IMR-90 (cell line): ENCODE measurements around the gene CSNK1G2. TPM values are rescaled to one million over a fixed set of nuclear protein-coding genes. Genes with fewer than 3 reads are reported as not detected.

Experiments
- ATAC-seq: fragments of 200-7000 bp; cut with Tn5 transposase; 2 replicates; pipeline ENCODE4 v1.9.1; 2020; ENCODE audit warnings: low read depth, mild to moderate bottlenecking, moderate library complexity
- BruUV-seq: library from RNA; stranded (reverse); fragments of 400-500 nt; replicated peaks from 2 replicates; lab custom pipeline; 2021; lab: Mats Ljungman, UMichigan
- CTCF ChIA-PET: fragments of 300-600 bp; formaldehyde crosslinking; extraction: SDS; loops from one replicate; lab custom pipeline; 2021; ENCODE audit warnings: antibody characterized with exemption; lab: Yijun Ruan, JAX
- POLR2A ChIA-PET: fragments of 300-600 bp; sonication (Branson Sonifier 250); formaldehyde crosslinking; loops from one replicate; lab custom pipeline; 2022; ENCODE audit warnings: antibody characterized with exemption; ENCODE audit not compliant: unreplicated experiment; lab: Charles Lee
- DNase-seq: peaks from one replicate; pipeline ENCODE4 v3.0.0; 2013
- H2AFZ ChIP-seq: replicated peaks from 2 replicates; pipeline ENCODE3; 2013; ENCODE audit warnings: low read length, mild to moderate bottlenecking; ENCODE audit not compliant: poor library complexity
- H2AK5ac ChIP-seq: 2 replicates; pipeline ENCODE4 v1.6.1; 2013; ENCODE audit warnings: low read depth, low read length, inconsistent platforms
- H2AK9ac ChIP-seq: replicated peaks from 2 replicates; pipeline ENCODE3; 2013; ENCODE audit warnings: mild to moderate bottlenecking, low read depth, low read length, moderate library complexity; ENCODE audit not compliant: poor library complexity
- H2BK120ac ChIP-seq: 2 replicates; pipeline ENCODE4 v1.6.1; 2013; ENCODE audit warnings: low read depth, low read length, inconsistent platforms
- H2BK15ac ChIP-seq: 3 replicates; pipeline ENCODE4 v1.6.1; 2013; ENCODE audit warnings: low read depth, low read length, inconsistent platforms
- H2BK20ac ChIP-seq: 2 replicates; pipeline ENCODE4 v1.6.1; 2013; ENCODE audit warnings: low read depth, mild to moderate bottlenecking, inconsistent platforms, low read length, moderate library complexity
- H2BK5ac ChIP-seq: 2 replicates; pipeline ENCODE4 v1.6.1; 2013; ENCODE audit warnings: mild to moderate bottlenecking, low read depth, low read length, inconsistent platforms; ENCODE audit not compliant: poor library complexity, severe bottlenecking
- H3K14ac ChIP-seq: replicated peaks from 2 replicates; pipeline ENCODE4 v1.6.1; 2013; ENCODE audit warnings: low read depth, low read length, inconsistent platforms
- H3K18ac ChIP-seq: 2 replicates; pipeline ENCODE4 v1.6.1; 2013; ENCODE audit warnings: low read depth, low read length, control low read depth
- H3K23ac ChIP-seq: 2 replicates; pipeline ENCODE4 v1.6.1; 2013; ENCODE audit warnings: low read depth, low read length, inconsistent platforms
- H3K27ac ChIP-seq: 2 replicates; pipeline ENCODE4 v1.5.1; 2013; ENCODE audit warnings: mild to moderate bottlenecking, control low read depth, low read length; ENCODE audit not compliant: insufficient read depth
- H3K27me3 ChIP-seq: 2 replicates; pipeline ENCODE4 v1.6.1; 2013; ENCODE audit warnings: low read length; ENCODE audit not compliant: control insufficient read depth, insufficient read depth
- H3K36me3 ChIP-seq: 2 replicates; pipeline ENCODE4 v1.6.1; 2013; ENCODE audit warnings: low read length, mixed read lengths; ENCODE audit not compliant: control insufficient read depth, insufficient read depth
- H3K4ac ChIP-seq: 2 replicates; pipeline ENCODE4 v1.6.1; 2013; ENCODE audit warnings: low read depth, low read length, inconsistent platforms
- H3K4me1 ChIP-seq: 2 replicates; pipeline ENCODE4 v1.6.1; 2013; ENCODE audit warnings: low read length, mixed read lengths; ENCODE audit not compliant: control insufficient read depth, insufficient read depth
- H3K4me2 ChIP-seq: 2 replicates; pipeline ENCODE4 v1.6.1; 2013; ENCODE audit warnings: low read depth, mild to moderate bottlenecking, control low read depth, low read length, moderate library complexity
- H3K4me3 ChIP-seq: 2 replicates; pipeline ENCODE4 v1.5.1; 2013; ENCODE audit warnings: low read depth, mild to moderate bottlenecking, control low read depth, low read length, moderate library complexity; ENCODE audit not compliant: insufficient read depth
- H3K56ac ChIP-seq: 2 replicates; pipeline ENCODE4 v1.6.1; 2013; ENCODE audit warnings: low read length, inconsistent platforms; ENCODE audit not compliant: insufficient read depth; ENCODE audit errors: extremely low read depth
- H3K79me1 ChIP-seq, 2 experiments: 2 replicates each; pipeline ENCODE4 v1.6.1; 2013; ENCODE audit warnings: low read length in 2 of 2, inconsistent platforms in 1 of 2, low read depth in 1 of 2
- H3K9ac ChIP-seq: 2 replicates; pipeline ENCODE4 v1.6.1; 2013; ENCODE audit warnings: low read depth, low read length, control low read depth
- H3K9me1 ChIP-seq: 2 replicates; pipeline ENCODE4 v1.6.1; 2013; ENCODE audit warnings: low read length, inconsistent platforms; ENCODE audit not compliant: insufficient read depth
- H3K9me3 ChIP-seq: 2 replicates; pipeline ENCODE4 v1.6.1; 2013; ENCODE audit warnings: low read length; ENCODE audit not compliant: control insufficient read depth, insufficient read depth
- H4K20me1 ChIP-seq: 2 replicates; pipeline ENCODE4 v1.6.1; 2013; ENCODE audit warnings: low read length, inconsistent platforms; ENCODE audit not compliant: insufficient read depth
- H4K5ac ChIP-seq: 2 replicates; pipeline ENCODE4 v1.6.1; 2013; ENCODE audit warnings: mild to moderate bottlenecking, low read depth, low read length, control low read depth
- H4K8ac ChIP-seq, 2 experiments: 2 replicates each; pipeline ENCODE4 v1.6.1; 2013; ENCODE audit warnings: low read depth in 2 of 2, low read length in 2 of 2, control low read depth in 1 of 2, inconsistent platforms in 1 of 2
- H4K91ac ChIP-seq: 2 replicates; pipeline ENCODE4 v1.6.1; 2013; ENCODE audit warnings: low read depth, low read length, inconsistent platforms; ENCODE audit not compliant: insufficient read depth
- BHLHE40 ChIP-seq: fragments of 150-350 bp; IDR thresholded peaks from 2 replicates; pipeline ENCODE4 v1.6.1; 2016; ENCODE audit warnings: mild to moderate bottlenecking, low read depth, low read length
- CEBPB ChIP-seq: IDR thresholded peaks from 2 replicates; pipeline ENCODE4 v1.6.1; 2012; ENCODE audit warnings: low read depth, low read length, improper control_type of control experiment
- CHD1 ChIP-seq: IDR thresholded peaks from 2 replicates; pipeline ENCODE4 v1.6.1; 2012; ENCODE audit warnings: low read depth, low read length, improper control_type of control experiment
- ELK1 ChIP-seq: fragments of 150-350 bp; IDR thresholded peaks from 2 replicates; pipeline ENCODE4 v1.6.1; 2016; ENCODE audit warnings: low read depth, mild to moderate bottlenecking, low read length, moderate library complexity, borderline replicate concordance
- FOS ChIP-seq: fragments of 150-350 bp; IDR thresholded peaks from 2 replicates; pipeline ENCODE4 v1.6.1; 2016; ENCODE audit warnings: low read depth, low read length
- MAFK ChIP-seq: IDR thresholded peaks from 2 replicates; pipeline ENCODE4 v1.6.1; 2012; ENCODE audit warnings: low read depth, low read length, improper control_type of control experiment
- MAZ ChIP-seq: IDR thresholded peaks from 2 replicates; pipeline ENCODE4 v1.6.1; 2012; ENCODE audit warnings: low read depth, mild to moderate bottlenecking, low read length, improper control_type of control experiment, moderate library complexity, borderline replicate concordance
- MXI1 ChIP-seq: IDR thresholded peaks from 2 replicates; pipeline ENCODE4 v1.6.1; 2012; ENCODE audit warnings: low read depth, mild to moderate bottlenecking, low read length, moderate library complexity, borderline replicate concordance
- NFE2L2 ChIP-seq: fragments of 150-350 bp; IDR thresholded peaks from 2 replicates; pipeline ENCODE4 v1.6.1; 2016; ENCODE audit warnings: low read depth, mild to moderate bottlenecking, low read length
- POLR2A ChIP-seq: IDR thresholded peaks from 2 replicates; pipeline ENCODE4 v1.6.1; 2012; ENCODE audit warnings: mild to moderate bottlenecking, low read depth, low read length
- RCOR1 ChIP-seq: IDR thresholded peaks from 2 replicates; pipeline ENCODE4 v1.6.1; 2012; ENCODE audit warnings: mild to moderate bottlenecking, low read length, improper control_type of control experiment; ENCODE audit not compliant: insufficient replicate concordance
- RFX5 ChIP-seq: IDR thresholded peaks from 2 replicates; pipeline ENCODE4 v1.8.0; 2012; ENCODE audit warnings: low read depth, mild to moderate bottlenecking, low read length, moderate library complexity
- SMC3 ChIP-seq: fragments of 150-350 bp; IDR thresholded peaks from 2 replicates; pipeline ENCODE4 v1.6.1; 2016; ENCODE audit warnings: low read depth, mild to moderate bottlenecking, antibody characterized with exemption, low read length, moderate library complexity
- WGBS, 2 experiments: methylation state at CpG; one replicate each; pipeline versions ENCODE4 v1.1.5 to v1.1.7; 2013; ENCODE audit warnings: missing lambda C conversion rate in 2 of 2; ENCODE audit not compliant: insufficient read length in 1 of 2; ENCODE audit errors: extremely low coverage in 2 of 2; 5-methylcytosine and 5-hydroxymethylcytosine counted together
- dilution Hi-C: fragments of 300-500 bp; cut with HindIII; formaldehyde crosslinking; loops from one replicate; pipeline ENCODE4 v1.14.3; 2018; ENCODE audit warnings: low sequenced_read_pairs; ENCODE audit not compliant: unreplicated experiment
- in situ Hi-C: fragments of 300-500 bp; cut with MboI; formaldehyde crosslinking; loops from 3 replicates; pipeline ENCODE4 v1.14.3; 2019; ENCODE audit warnings: low sequenced_read_pairs, inconsistent platforms, mixed read lengths
- intact Hi-C: fragments of 100-400 bp; cut with micrococcal nuclease; formaldehyde crosslinking; loops from 2 replicates; pipeline ENCODE4 v1.10.0; 2022
- polyA plus RNA-seq, 3 experiments: library from polyadenylated mRNA; depleted of rRNA; stranded (reverse); fragments of >200 nt; gene quantifications; 2 replicates each; pipeline ENCODE4 v1.2.3, GENCODE V29; 2012; ENCODE audit warnings: low replicate concordance in 1 of 3
- total RNA-seq: library from RNA; depleted of rRNA; stranded (reverse); fragments of >200 nt; gene quantifications from 2 replicates; pipeline ENCODE4 v1.2.3, GENCODE V29; 2012
- TF ChIP-seq, protein P1 (sequence below): conservative IDR thresholded peaks from 2 replicates; pipeline ENCODE4 v1.5.1; 2012; ENCODE audit warnings: mild to moderate bottlenecking, low read depth, low read length, improper control_type of control experiment
- TF ChIP-seq, protein P2 (sequence below): fragments of 150-350 bp; IDR thresholded peaks from 2 replicates; pipeline ENCODE4 v1.6.1; 2017; ENCODE audit warnings: mild to moderate bottlenecking, antibody characterized with exemption, low read length, low read depth

Gene CSNK1G2
- total and polyA plus RNA-seq, 2 of the 4 experiments (the other 2 are of a cell fraction): 38.0 to 96.3 TPM

DNA sequence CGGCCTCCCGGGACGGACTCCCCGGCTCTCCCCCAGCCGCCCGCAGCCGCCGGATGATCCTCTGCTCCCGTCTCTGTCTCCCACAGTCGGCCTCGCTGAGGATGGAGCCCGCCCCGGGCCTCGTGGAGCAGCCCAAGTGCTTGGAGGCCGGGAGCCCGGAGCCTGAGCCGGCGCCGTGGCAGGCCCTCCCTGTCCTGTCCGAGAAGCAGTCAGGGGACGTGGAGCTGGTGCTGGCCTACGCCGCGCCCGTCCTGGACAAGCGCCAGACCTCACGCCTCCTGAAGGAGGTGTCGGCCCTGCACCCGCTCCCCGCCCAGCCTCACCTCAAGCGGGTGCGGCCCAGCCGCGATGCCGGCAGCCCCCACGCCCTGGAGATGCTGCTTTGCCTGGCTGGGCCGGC is 29.0 kb upstream of the CSNK1G2 start:
- no peak overlapping the region for H4K91ac ChIP-seq
- H2BK5ac ChIP-seq: no peak overlapping the region
- no peak overlapping the region for H2AK9ac ChIP-seq
- H4K20me1 ChIP-seq: peaks cover 60% of the 10 kb centered on the region
- WGBS, 2 experiments: 98% methylated on average over 8 of the region's 37 CpGs; no CpG with 5 or more reads in 1 of the 2 experiments
- no peak overlapping the region for H3K18ac ChIP-seq
- no peak overlapping the region for H3K27ac ChIP-seq
- H3K27me3 ChIP-seq: no peaks in the 10 kb centered on the region
- BruUV-seq: no TSS peak
- H3K9me3 ChIP-seq: no peaks in the 10 kb centered on the region
- H3K4me2 ChIP-seq: no peak overlapping the region
- ChIA-PET CTCF (no interaction called here), POLR2A (no interaction called here)
- no peak overlapping the region for H4K5ac ChIP-seq
- H2AFZ ChIP-seq: no peak overlapping the region
- no peak for DNase-seq
- H3K36me3 ChIP-seq: peaks cover 20% of the 10 kb centered on the region; the same call in 1 of the 2 replicates
- TF ChIP-seq BHLHE40: no peak
- TF ChIP-seq, protein P1, sequence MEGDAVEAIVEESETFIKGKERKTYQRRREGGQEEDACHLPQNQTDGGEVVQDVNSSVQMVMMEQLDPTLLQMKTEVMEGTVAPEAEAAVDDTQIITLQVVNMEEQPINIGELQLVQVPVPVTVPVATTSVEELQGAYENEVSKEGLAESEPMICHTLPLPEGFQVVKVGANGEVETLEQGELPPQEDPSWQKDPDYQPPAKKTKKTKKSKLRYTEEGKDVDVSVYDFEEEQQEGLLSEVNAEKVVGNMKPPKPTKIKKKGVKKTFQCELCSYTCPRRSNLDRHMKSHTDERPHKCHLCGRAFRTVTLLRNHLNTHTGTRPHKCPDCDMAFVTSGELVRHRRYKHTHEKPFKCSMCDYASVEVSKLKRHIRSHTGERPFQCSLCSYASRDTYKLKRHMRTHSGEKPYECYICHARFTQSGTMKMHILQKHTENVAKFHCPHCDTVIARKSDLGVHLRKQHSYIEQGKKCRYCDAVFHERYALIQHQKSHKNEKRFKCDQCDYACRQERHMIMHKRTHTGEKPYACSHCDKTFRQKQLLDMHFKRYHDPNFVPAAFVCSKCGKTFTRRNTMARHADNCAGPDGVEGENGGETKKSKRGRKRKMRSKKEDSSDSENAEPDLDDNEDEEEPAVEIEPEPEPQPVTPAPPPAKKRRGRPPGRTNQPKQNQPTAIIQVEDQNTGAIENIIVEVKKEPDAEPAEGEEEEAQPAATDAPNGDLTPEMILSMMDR: no peak
- TF ChIP-seq, protein P2, sequence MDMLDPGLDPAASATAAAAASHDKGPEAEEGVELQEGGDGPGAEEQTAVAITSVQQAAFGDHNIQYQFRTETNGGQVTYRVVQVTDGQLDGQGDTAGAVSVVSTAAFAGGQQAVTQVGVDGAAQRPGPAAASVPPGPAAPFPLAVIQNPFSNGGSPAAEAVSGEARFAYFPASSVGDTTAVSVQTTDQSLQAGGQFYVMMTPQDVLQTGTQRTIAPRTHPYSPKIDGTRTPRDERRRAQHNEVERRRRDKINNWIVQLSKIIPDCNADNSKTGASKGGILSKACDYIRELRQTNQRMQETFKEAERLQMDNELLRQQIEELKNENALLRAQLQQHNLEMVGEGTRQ: no peak
- no peak for TF ChIP-seq RCOR1
- TF ChIP-seq CHD1: no peak
- no peak for TF ChIP-seq ELK1
- no peak for TF ChIP-seq SMC3
- TF ChIP-seq FOS: no peak
- TF ChIP-seq MAFK: no peak
- no peak for TF ChIP-seq CEBPB
- TF ChIP-seq RFX5: no peak
- TF ChIP-seq MAZ: no peak
- TF ChIP-seq MXI1: no peak
- no peak for TF ChIP-seq POLR2A
- TF ChIP-seq NFE2L2: no peak
- H3K9ac ChIP-seq: no peak overlapping the region
- ATAC-seq: no peak
- no peak overlapping the region for H2BK120ac ChIP-seq
- H3K4me1 ChIP-seq: peaks cover 7% of the 10 kb centered on the region
- intact Hi-C loops (no loop called here), in situ Hi-C loops (no loop called here), dilution Hi-C loops (no loop called here)
- no peak overlapping the region for H3K4ac ChIP-seq
- no peak overlapping the region for H2BK15ac ChIP-seq
- H3K79me1 ChIP-seq: peaks cover 11 to 69% of the 10 kb centered on the region in 2 experiments; a peak in 3 of 4 replicates
- H3K4me3 ChIP-seq: no peak overlapping the region
- H3K23ac ChIP-seq: no peak overlapping the region
- H2BK20ac ChIP-seq: no peak overlapping the region
- no peak overlapping the region for H2AK5ac ChIP-seq
- H3K14ac ChIP-seq: no peak overlapping the region
- no peak overlapping the region for H3K56ac ChIP-seq
- peaks cover 2% of the 10 kb centered on the region; the same call in 1 of the 2 replicates for H3K9me1 ChIP-seq
- H4K8ac ChIP-seq: no peak overlapping the region
